GM21825 (cell line): Measurements from ENCODE around the gene FBXL2.
"Not testable (repeated sequence)": the region's sequence is repeated elsewhere in the genome, so short reads cannot be mapped to it uniquely, and the experiment has no call there.

Source experiments
- ATAC-seq: cut with Tn5 transposase; IDR thresholded peaks from one replicate; pipeline ENCODE4 v1.9.1; 2021; ENCODE audit warnings: mild to moderate bottlenecking, moderate library complexity; ENCODE audit not compliant: unreplicated experiment

Gene FBXL2

DNA sequence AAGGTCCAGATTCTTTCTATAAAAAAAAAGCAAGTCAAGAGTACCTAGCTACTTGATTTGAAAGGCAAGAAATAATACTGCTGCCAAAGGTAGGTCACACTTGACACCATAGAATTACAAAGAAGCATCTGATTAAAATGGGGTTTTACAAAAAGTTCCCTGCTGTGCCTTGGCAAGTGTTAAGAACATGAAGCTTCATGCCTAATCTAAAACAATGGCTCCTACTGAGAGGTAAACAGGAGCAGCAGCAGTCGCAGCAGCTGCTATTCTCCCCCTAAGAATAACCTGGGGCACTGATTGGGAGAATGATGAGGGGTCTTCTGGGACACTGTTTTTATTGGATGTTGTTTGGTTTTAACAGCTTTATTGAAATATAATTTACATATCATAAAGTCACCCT, 148.8 kb downstream of the FBXL2 start:
- no peak for ATAC-seq

DNA sequence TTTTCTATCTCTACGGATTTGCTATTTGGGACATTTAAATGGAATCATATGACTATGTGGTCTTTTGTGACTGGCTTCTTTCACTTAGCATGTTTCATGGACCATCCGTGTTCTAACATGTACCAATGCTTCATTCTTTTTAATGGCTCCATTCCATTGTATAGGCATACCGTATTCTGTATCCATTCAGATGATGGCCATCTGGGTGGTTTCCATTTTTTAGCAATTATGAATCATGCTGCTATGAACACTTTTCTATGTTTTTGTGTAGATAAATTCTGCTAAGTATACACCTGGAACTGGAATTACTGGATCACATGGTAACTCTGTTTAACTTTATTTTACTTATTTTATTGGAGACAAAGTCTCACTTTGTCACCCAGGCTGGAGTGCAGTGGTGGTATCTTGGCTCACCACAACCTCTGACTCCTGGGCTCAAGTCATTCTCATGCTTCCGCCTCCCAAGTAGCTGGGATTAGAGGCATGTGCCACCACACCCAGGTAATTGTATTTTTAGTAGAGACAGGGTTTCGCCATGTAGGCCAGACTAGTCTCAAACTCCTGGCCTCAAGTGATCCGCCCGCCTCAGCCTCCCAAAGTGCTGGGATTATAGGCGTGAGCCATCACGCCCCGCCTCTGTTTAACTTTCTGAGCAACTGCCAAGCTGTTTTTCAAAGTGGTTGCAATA, 149.5 kb downstream of the FBXL2 start:
- ATAC-seq = no peak

DNA sequence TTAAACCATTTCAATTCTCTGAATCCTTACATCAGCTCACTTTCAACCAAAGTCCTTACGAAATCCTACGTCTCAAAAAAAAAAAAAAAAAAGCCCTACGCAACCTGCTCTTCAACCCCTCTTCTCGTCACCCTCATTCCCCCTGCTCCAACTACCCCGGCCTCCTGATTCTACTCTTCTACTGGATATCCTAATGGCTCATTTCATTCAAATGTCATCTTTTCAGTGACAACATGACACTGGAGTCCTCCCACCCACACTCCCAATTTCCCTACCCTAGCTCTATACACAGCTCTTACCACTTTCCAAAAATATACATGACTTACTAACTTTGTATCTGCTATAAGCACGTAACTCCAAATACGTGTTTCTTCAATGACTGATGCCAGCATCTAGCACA, 151.5 kb downstream of the FBXL2 start:
- ATAC-seq = no peak

DNA sequence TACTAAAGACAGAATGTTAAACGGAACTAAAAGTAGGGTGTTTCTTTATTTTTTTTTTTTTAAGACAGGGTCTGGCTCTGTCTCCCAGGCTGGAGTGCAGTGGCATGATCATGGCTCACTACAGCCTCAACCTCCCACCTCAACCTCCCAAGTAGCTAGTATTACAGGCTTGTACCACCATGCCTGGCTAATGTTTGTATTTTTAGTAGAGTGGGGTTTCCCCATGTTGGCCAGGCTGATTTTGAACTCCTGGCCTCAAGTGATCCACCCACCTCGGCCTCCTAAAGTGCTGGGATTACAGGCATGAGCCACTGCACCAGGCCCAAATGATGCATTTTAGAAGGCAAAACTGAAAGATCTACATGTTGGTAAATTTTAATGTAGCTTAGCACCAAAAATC, 152.1 kb downstream of the FBXL2 start:
- not testable (repeated sequence) for ATAC-seq

DNA sequence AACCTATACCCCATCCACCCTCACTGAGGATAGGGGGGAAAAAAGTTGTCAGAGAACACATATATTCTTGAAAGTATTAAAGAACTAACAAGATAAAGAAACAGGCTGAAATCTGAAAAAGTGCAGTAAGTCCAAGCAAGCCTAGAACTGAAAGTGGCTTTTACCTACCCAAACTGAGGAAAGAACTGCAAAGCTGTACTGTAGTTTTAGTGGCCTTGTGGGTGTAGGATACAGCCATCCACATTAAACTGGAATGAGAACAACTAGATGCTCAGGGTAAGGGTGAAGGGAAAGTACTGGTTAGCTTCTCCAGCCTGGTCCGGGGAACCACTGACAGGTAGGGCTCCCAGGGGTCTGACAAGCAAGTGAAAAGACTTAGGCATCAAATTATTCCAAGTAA, 152.8 kb downstream of the FBXL2 start:
- no peak for ATAC-seq

DNA sequence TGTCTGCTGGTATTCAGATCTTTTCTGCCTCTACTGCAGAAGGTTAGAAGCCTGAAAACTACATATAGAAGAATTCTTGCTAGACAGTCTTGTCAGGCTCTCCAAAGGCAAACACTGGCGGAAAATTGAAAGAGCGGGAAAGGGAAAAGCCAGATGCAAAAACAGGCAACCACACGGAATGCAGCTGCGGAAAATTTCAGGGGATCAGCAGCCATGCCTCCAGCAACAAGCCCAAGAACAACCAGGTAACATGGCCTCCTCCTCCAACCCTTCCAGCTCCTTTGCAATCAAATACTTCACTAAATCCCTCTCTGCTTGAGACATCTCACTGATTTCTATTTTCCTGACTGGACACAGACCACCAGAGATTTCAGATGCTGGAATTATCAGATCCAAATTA, 153.3 kb downstream of the FBXL2 start:
- ATAC-seq = no peak

DNA sequence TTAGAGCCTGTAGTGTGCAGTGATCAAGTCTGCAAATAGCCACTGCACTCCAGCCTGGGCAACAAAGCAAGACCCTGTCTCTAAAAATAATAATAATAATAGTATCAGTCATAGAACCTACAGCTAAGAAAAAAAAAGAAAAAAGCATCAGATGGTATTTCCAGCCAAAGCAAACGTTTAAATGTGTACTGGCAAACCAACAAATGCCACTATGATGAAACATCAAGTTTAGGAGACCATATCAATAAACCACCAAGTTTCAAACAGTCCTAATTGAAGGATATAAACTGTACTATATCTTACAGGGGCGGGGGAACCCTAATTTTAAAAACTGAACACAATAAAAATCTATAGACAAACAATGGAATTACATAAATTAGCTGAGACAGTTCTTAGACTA, 156.6 kb downstream of the FBXL2 start:
- no peak for ATAC-seq
